ENCODE data around the gene PPP4R2. TPM values are rescaled to one million over a fixed set of nuclear protein-coding genes. Genes with fewer than 3 reads are reported as not detected.
"Not testable (repeated sequence)": the region's sequence is repeated elsewhere in the genome, so short reads cannot be mapped to it uniquely, and the experiment has no call there.

Gene PPP4R2
- total RNA-seq, 1 donor from 2014 or later = 137 TPM

- DNase-seq (ENCODE audit: low spot score in 2 of 2) (no peak), FAIRE-seq (no peak)
Observed at GRCh38 chr3:72974956-72975355, 21.7 kb upstream of the PPP4R2 start.

- FAIRE-seq = no peak
- no peak for DNase-seq (ENCODE audit: low spot score in 2 of 2)
Observed at GRCh38 chr3:72976281-72976741, 20.3 kb upstream of the PPP4R2 start.

- no peak for FAIRE-seq
- no peak for DNase-seq (ENCODE audit: low spot score in 2 of 2)
Observed at GRCh38 chr3:72977060-72977808, 19.4 kb upstream of the PPP4R2 start.

- FAIRE-seq = no peak
- DNase-seq (ENCODE audit: low spot score in 2 of 2) = no peak
Observed at GRCh38 chr3:72982609-72983366, 13.8 kb upstream of the PPP4R2 start.

- DNase-seq (ENCODE audit: low spot score in 2 of 2) (no peak), FAIRE-seq (no peak)
Observed at GRCh38 chr3:72985576-72985975, 11.0 kb upstream of the PPP4R2 start.

- FAIRE-seq (no peak), DNase-seq (ENCODE audit: low spot score in 2 of 2) (no peak)
Observed at GRCh38 chr3:72990701-72991395, 5.8 kb upstream of the PPP4R2 start.

- no peak for FAIRE-seq
- DNase-seq (ENCODE audit: low spot score in 2 of 2) = peak in 1 of 2 donors; percentile 18
Observed at GRCh38 chr3:72991522-72991921, 5.1 kb upstream of the PPP4R2 start.

- no peak for DNase-seq (ENCODE audit: low spot score in 2 of 2)
Observed at GRCh38 chr3:72993391-72993790, 3.2 kb upstream of the PPP4R2 start.

GRCh38 chr3:72995337-72995736 is 1.3 kb upstream of the PPP4R2 start:
- FAIRE-seq (no peak), DNase-seq (ENCODE audit: low spot score in 2 of 2) (no peak)

More at GRCh38 chr3:72993391-72993790, 3.2 kb upstream of the PPP4R2 start:
- no peak for FAIRE-seq

- DNase-seq (ENCODE audit: low spot score in 2 of 2) = no peak
- FAIRE-seq = no peak
Observed at GRCh38 chr3:72996121-72996472, 514 bp upstream of the PPP4R2 start.

- FAIRE-seq (no peak), DNase-seq (ENCODE audit: low spot score in 2 of 2) (peak; percentile 32 to 56)
Observed at GRCh38 chr3:72997421-72997961, 880 bp downstream of the PPP4R2 start.

GRCh38 chr3:72998466-72998865 is 1.9 kb downstream of the PPP4R2 start:
- FAIRE-seq (no peak), DNase-seq (ENCODE audit: low spot score in 2 of 2) (no peak)

- FAIRE-seq = no peak
- no peak for DNase-seq (ENCODE audit: low spot score in 2 of 2)
Observed at GRCh38 chr3:72999951-73000350, 3.3 kb downstream of the PPP4R2 start.

GRCh38 chr3:73003050-73003449 is 6.4 kb downstream of the PPP4R2 start:
- not testable (repeated sequence) for FAIRE-seq; DNase-seq (ENCODE audit: low spot score in 2 of 2)

GRCh38 chr3:73004316-73004715 is 7.7 kb downstream of the PPP4R2 start:
- FAIRE-seq = no peak
- DNase-seq (ENCODE audit: low spot score in 2 of 2) = no peak

GRCh38 chr3:73007992-73008712 is 11.5 kb downstream of the PPP4R2 start:
- FAIRE-seq (no peak), DNase-seq (ENCODE audit: low spot score in 2 of 2) (no peak)

GRCh38 chr3:73009008-73009407 is 12.4 kb downstream of the PPP4R2 start:
- DNase-seq (ENCODE audit: low spot score in 2 of 2) = no peak
- no peak for FAIRE-seq

GRCh38 chr3:73009750-73010149 is 13.1 kb downstream of the PPP4R2 start:
- FAIRE-seq = no peak

GRCh38 chr3:73010158-73010557 is 13.5 kb downstream of the PPP4R2 start:
- FAIRE-seq (no peak), DNase-seq (ENCODE audit: low spot score in 2 of 2) (no peak)

More at GRCh38 chr3:73009750-73010149, 13.1 kb downstream of the PPP4R2 start:
- DNase-seq (ENCODE audit: low spot score in 2 of 2) = no peak

GRCh38 chr3:73018298-73018697 is 21.7 kb downstream of the PPP4R2 start:
- DNase-seq (ENCODE audit: low spot score in 2 of 2) (no peak), FAIRE-seq (no peak)
